A549 (cell line): ENCODE measurements around the gene SERPINB12. TPM values are rescaled to one million over a fixed set of nuclear protein-coding genes. Genes with fewer than 3 reads are reported as not detected.

Experiments used
- ATAC-seq, 2 experiments: fragments of 200-7000 bp in 1 of 2; fragments of >200 bp in 1 of 2; cut with Nextera tagmentation in 1 of 2; cut with Tn5 transposase in 1 of 2; 3 replicates each; pipeline versions ENCODE4 v1.8.0 to v1.9.1; 2018 to 2020; ENCODE audit warnings: mild to moderate bottlenecking in 1 of 2, moderate library complexity in 1 of 2
- CTCF ChIA-PET: fragments of 300-600 bp; sonication (Branson Sonifier 250); formaldehyde crosslinking; extraction: SDS; loops from one replicate; lab custom pipeline; 2021; ENCODE audit warnings: antibody characterized with exemption, inconsistent platforms; lab: Yijun Ruan, JAX
- POLR2A ChIA-PET: fragments of 350-600 bp; formaldehyde crosslinking; extraction: SDS; loops from one replicate; lab custom pipeline; 2021; ENCODE audit warnings: antibody characterized with exemption, inconsistent platforms; lab: Yijun Ruan, JAX
- DNase-seq, 2 experiments: peaks; one replicate each; pipeline versions ENCODE4 v3.0.0 to v3.0.0-alpha.2; 2011 to 2016; ENCODE audit warnings: low read depth in 1 of 2, low spot score in 1 of 2
- FAIRE-seq: peaks from 2 replicates; lab custom pipeline; 2011; peaks lifted over from hg19 to GRCh38; lab: Jason Lieb, UNC
- H3K27ac ChIP-seq, 2 experiments: fragments of >200 bp; sonication (Bioruptor Twin); formaldehyde crosslinking; 3 replicates each; pipeline ENCODE4 v1.5.1; 2016 to 2017
- H3K4me1 ChIP-seq: fragments of >200 bp; sonication (Bioruptor Twin); formaldehyde crosslinking; 3 replicates; pipeline ENCODE4 v1.6.1; 2016
- H3K4me2 ChIP-seq: fragments of >200 bp; sonication (Bioruptor Twin); formaldehyde crosslinking; 3 replicates; pipeline ENCODE4 v1.6.1; 2016
- H3K4me3 ChIP-seq: fragments of >200 bp; sonication (Bioruptor Twin); formaldehyde crosslinking; 3 replicates; pipeline ENCODE4 v1.5.1; 2016
- H3K9me3 ChIP-seq: fragments of >200 bp; sonication (Bioruptor Twin); formaldehyde crosslinking; 3 replicates; pipeline ENCODE4 v1.6.1; 2016
- ATOH8 ChIP-seq: fragments of 250-450 bp; sonication (Bioruptor Pico); IDR thresholded peaks from 2 replicates; pipeline ENCODE4 v1.5.0; 2020; ENCODE audit warnings: low read depth, mild to moderate bottlenecking, moderate library complexity
- BCL3 ChIP-seq: fragments of >200 bp; sonication (Bioruptor Twin); formaldehyde crosslinking; IDR thresholded peaks from 3 replicates; pipeline ENCODE4 v1.6.1; 2016
- CEBPB ChIP-seq, 2 experiments: fragments of >200 bp in 1 of 2; sonication (Bioruptor Twin) in 1 of 2; formaldehyde crosslinking in 1 of 2; IDR thresholded peaks; 2 replicates each; pipeline ENCODE4 v1.6.1; 2012 to 2016
- CHD2 ChIP-seq: fragments of 150-350 bp; IDR thresholded peaks from 2 replicates; pipeline ENCODE4 v1.6.1; 2014; ENCODE audit warnings: low read length; ENCODE audit not compliant: partially characterized antibody
- CHD4 ChIP-seq: fragments of 200-600 bp; sonication (generic); IDR thresholded peaks from 2 replicates; pipeline ENCODE4 v1.6.1; 2016; ENCODE audit warnings: antibody characterized with exemption, mild to moderate bottlenecking, borderline replicate concordance
- FOSB ChIP-seq: fragments of 250-450 bp; sonication (Bioruptor Pico); IDR thresholded peaks from 2 replicates; pipeline ENCODE4 v1.5.0; 2020; ENCODE audit warnings: mild to moderate bottlenecking, moderate library complexity
- HEYL ChIP-seq: fragments of 250-450 bp; sonication (Bioruptor Pico); IDR thresholded peaks from 2 replicates; pipeline ENCODE4 v1.8.0; 2021; ENCODE audit warnings: mild to moderate bottlenecking, moderate library complexity
- HOXA7 ChIP-seq: fragments of 250-450 bp; sonication (Bioruptor Pico); IDR thresholded peaks from 2 replicates; pipeline ENCODE4 v1.5.0; 2020; ENCODE audit warnings: mild to moderate bottlenecking, moderate library complexity
- HOXB5 ChIP-seq: fragments of 250-450 bp; sonication (Bioruptor Pico); IDR thresholded peaks from 2 replicates; pipeline ENCODE4 v1.5.0; 2020; ENCODE audit warnings: mild to moderate bottlenecking, moderate library complexity
- JUN ChIP-seq, 2 experiments: fragments of >200 bp; sonication (Bioruptor Twin); formaldehyde crosslinking; IDR thresholded peaks; 2 replicates in 1 of 2; 3 replicates in 1 of 2; pipeline ENCODE4 v1.6.1; 2016 to 2017
- JUNB ChIP-seq: fragments of >200 bp; sonication (Bioruptor Twin); formaldehyde crosslinking; IDR thresholded peaks from 2 replicates; pipeline ENCODE4 v1.6.1; 2016
- MAZ ChIP-seq: fragments of 150-350 bp; IDR thresholded peaks from 2 replicates; pipeline ENCODE4 v1.6.1; 2014; ENCODE audit warnings: antibody characterized with exemption, low read depth, low read length, borderline replicate concordance
- NR3C1 ChIP-seq: fragments of >200 bp; sonication (Bioruptor Twin); formaldehyde crosslinking; IDR thresholded peaks from 3 replicates; pipeline ENCODE4 v1.6.1; 2017
- PBX3 ChIP-seq: IDR thresholded peaks from 2 replicates; pipeline ENCODE4 v1.6.1; 2012
- PHF8 ChIP-seq: fragments of 200-600 bp; sonication (generic); IDR thresholded peaks from 2 replicates; pipeline ENCODE4 v1.6.1; 2016; ENCODE audit warnings: low read depth, mild to moderate bottlenecking, antibody characterized with exemption, moderate library complexity, borderline replicate concordance
- POLR2AphosphoS2 ChIP-seq: conservative IDR thresholded peaks from 2 replicates; pipeline ENCODE4 v1.6.1; 2012; ENCODE audit warnings: low read length, improper control_type of control experiment, inconsistent platforms
- SMC3 ChIP-seq: fragments of >200 bp; sonication (Bioruptor Twin); formaldehyde crosslinking; IDR thresholded peaks from 3 replicates; pipeline ENCODE4 v1.6.1; 2018; ENCODE audit warnings: inconsistent platforms
- SREBF2 ChIP-seq: fragments of 450-650 bp; IDR thresholded peaks from 2 replicates; pipeline ENCODE4 v1.6.1; 2014; ENCODE audit warnings: mild to moderate bottlenecking, moderate library complexity
- TP53 ChIP-seq: fragments of 250-450 bp; sonication (Bioruptor Pico); IDR thresholded peaks from 2 replicates; pipeline ENCODE4 v1.5.0; 2021; ENCODE audit warnings: mild to moderate bottlenecking, moderate library complexity
- USF2 ChIP-seq: fragments of 450-650 bp; IDR thresholded peaks from 2 replicates; pipeline ENCODE4 v1.6.1; 2014; ENCODE audit warnings: antibody characterized with exemption
- ZC3H11A ChIP-seq: fragments of 450-650 bp; IDR thresholded peaks from 2 replicates; pipeline ENCODE4 v1.6.1; 2014; ENCODE audit warnings: antibody characterized with exemption, mild to moderate bottlenecking
- ZFP36 ChIP-seq: fragments of 450-650 bp; IDR thresholded peaks from 2 replicates; pipeline ENCODE4 v1.6.1; 2014; ENCODE audit warnings: borderline replicate concordance; ENCODE audit not compliant: partially characterized antibody
- ZSCAN20 ChIP-seq: fragments of 250-450 bp; sonication (Bioruptor Pico); IDR thresholded peaks from 2 replicates; pipeline ENCODE4 v1.8.0; 2022; ENCODE audit warnings: mild to moderate bottlenecking, moderate library complexity
- WGBS: methylation state at CpG from one replicate; pipeline ENCODE4 v1.1.6; 2017; ENCODE audit errors: missing lambda C conversion rate; 5-methylcytosine and 5-hydroxymethylcytosine counted together
- polyA plus RNA-seq, 4 experiments: library from polyadenylated mRNA; depleted of rRNA in 3 of 4; stranded (reverse); fragments of >200 nt; fragmentation: RNase III in 1 of 4; extraction: RNeasy Plus Mini Kit Qiagen cat#74134 plus additional on column Dnase treatment in 1 of 4; gene quantifications; 2 replicates in 3 of 4; 3 replicates in 1 of 4; pipeline ENCODE4 v1.2.3, GENCODE V29; 2011 to 2017

SERPINB12 gene
- polyA plus RNA-seq, 2 of the 4 experiments (the other 2 are of a cell fraction) = not detected

- ATAC-seq = no peak
- no peak for DNase-seq
- no peaks in the 10 kb centered on the region for H3K4me1 ChIP-seq
- H3K9me3 ChIP-seq = no peaks in the 10 kb centered on the region
- CTCF ChIA-PET = interaction anchor here (0.8 kb wide), 1 partner anchor 32 kb away, joined by 3 read pairs; no protein-coding TSS in a partner anchor
- no peak overlapping the region for H3K4me3 ChIP-seq
- H3K4me2 ChIP-seq = no peak overlapping the region
- WGBS = 22% methylated on average over 1 of the region's 1 CpG
- no peak for FAIRE-seq
- no peak for TF ChIP-seq JUN (IDR thresholded peaks at IDR 0.05)
- no peak for TF ChIP-seq ZC3H11A
- TF ChIP-seq POLR2AphosphoS2 = no peak
- TF ChIP-seq SMC3 = no peak
- no peak for TF ChIP-seq PHF8
- TF ChIP-seq, all 56 proteins: peak for 0
- no peak overlapping the region for H3K27ac ChIP-seq
- POLR2A ChIA-PET = no interaction called here
Measured at GRCh38 chr18:63550068-63550467, 7.9 kb downstream of the SERPINB12 start.

- no peak for TF ChIP-seq ATOH8 (CRISPR knock-in tag)
- 60% methylated on average over 3 of the region's 3 CpGs for WGBS
- Histone ChIP-seq H3K4me2 (no peak overlapping the region), H3K27ac (no peak overlapping the region), H3K4me3 (no peak overlapping the region), H3K9me3 (no peaks in the 10 kb centered on the region), H3K4me1 (no peaks in the 10 kb centered on the region)
- ChIA-PET CTCF (no interaction called here), POLR2A (no interaction called here)
- no peak for ATAC-seq
- FAIRE-seq = no peak
- no peak for DNase-seq
Measured at GRCh38 chr18:63551769-63552168, 9.6 kb downstream of the SERPINB12 start.

GRCh38 chr18:63552581-63552980 lies 10.4 kb downstream of the SERPINB12 start:
- FAIRE-seq (no peak), ATAC-seq (no peak), DNase-seq (no peak)
- no peak overlapping the region for H3K4me3 ChIP-seq
- ChIA-PET POLR2A (no interaction called here), CTCF (interaction anchor here (0.6 kb wide), 1 partner anchor 280 kb away, joined by 3 read pairs; no protein-coding TSS in a partner anchor)
- H3K4me2 ChIP-seq = no peak overlapping the region
- WGBS = 71% methylated on average over 2 of the region's 2 CpGs
- TF ChIP-seq MAZ (no peak), TP53 (CRISPR knock-in tag) (no peak), CHD2 (no peak), ZSCAN20 (CRISPR knock-in tag) (no peak), NR3C1 (no peak), PHF8 (no peak), USF2 (no peak), FOSB (CRISPR knock-in tag) (no peak), ZC3H11A (no peak)
- no peaks in the 10 kb centered on the region for H3K9me3 ChIP-seq
- no peak overlapping the region for H3K27ac ChIP-seq
- H3K4me1 ChIP-seq = no peaks in the 10 kb centered on the region

GRCh38 chr18:63553081-63553480 lies 10.9 kb downstream of the SERPINB12 start:
- ChIA-PET POLR2A (no interaction called here), CTCF (interaction anchor here (0.6 kb wide), 1 partner anchor 280 kb away, joined by 3 read pairs; no protein-coding TSS in a partner anchor)
- H3K4me3 ChIP-seq = no peak overlapping the region
- FAIRE-seq = no peak
- H3K4me1 ChIP-seq = no peaks in the 10 kb centered on the region
- ATAC-seq = peak in 1 of 2 experiments; percentile 43; a peak in 1 of 6 replicates
- H3K9me3 ChIP-seq = no peaks in the 10 kb centered on the region
- WGBS = 15% methylated on average over 1 of the region's 1 CpG
- TF ChIP-seq HEYL (CRISPR knock-in tag) (no peak), SMC3 (no peak), HOXB5 (CRISPR knock-in tag) (no peak), BCL3 (no peak), JUN (IDR thresholded peaks at IDR 0.05) (no peak), NR3C1 (no peak), POLR2AphosphoS2 (no peak), CHD4 (no peak), PBX3 (no peak), USF2 (no peak), SREBF2 (no peak), JUNB (no peak), ZFP36 (no peak), CEBPB (IDR thresholded peaks at IDR 0.05) (no peak), TP53 (CRISPR knock-in tag) (no peak), HOXA7 (CRISPR knock-in tag) (no peak)
- DNase-seq = peak in 1 of 2 experiments; percentile 32
- H3K27ac ChIP-seq = no peak overlapping the region
- no peak overlapping the region for H3K4me2 ChIP-seq
